WERI-Rb-1 (cell line): Measurements from ENCODE around the gene LRRC19.

Experiments
- DNase-seq: peaks from one replicate; pipeline ENCODE4 v3.0.0-alpha.2; 2020
- H3K27ac ChIP-seq: fragments of 250-450 bp; sonication (Bioruptor Pico); 2 replicates; pipeline ENCODE4 v1.5.1; 2020; ENCODE audit warnings: mild to moderate bottlenecking, moderate library complexity
- H3K27me3 ChIP-seq: fragments of 250-450 bp; sonication (Bioruptor Pico); 2 replicates; pipeline ENCODE4 v1.5.1; 2021; ENCODE audit warnings: mild to moderate bottlenecking, low read depth, moderate library complexity; ENCODE audit not compliant: insufficient read depth, severe bottlenecking
- H3K36me3 ChIP-seq: fragments of 250-450 bp; sonication (Bioruptor Pico); 2 replicates; pipeline ENCODE4 v1.5.1; 2020; ENCODE audit warnings: mild to moderate bottlenecking, moderate library complexity
- H3K4me3 ChIP-seq: 2 replicates; pipeline ENCODE4 v1.5.1; 2011; ENCODE audit warnings: low read depth, mild to moderate bottlenecking, control low read depth, low read length
- H3K9me3 ChIP-seq: fragments of 250-450 bp; sonication (Bioruptor Pico); 2 replicates; pipeline ENCODE4 v1.5.1; 2021; ENCODE audit warnings: mild to moderate bottlenecking, moderate library complexity; ENCODE audit not compliant: severe bottlenecking
- CTCF ChIP-seq: IDR thresholded peaks from 2 replicates; pipeline ENCODE4 v1.5.1; 2011; ENCODE audit warnings: low read depth, mild to moderate bottlenecking, control low read depth, inconsistent platforms, low read length

Gene LRRC19

GRCh38 chr9:27019589-27019988 is 14.1 kb upstream of the LRRC19 start:
- TF ChIP-seq CTCF, result no peak
- H3K27ac ChIP-seq, result no peak overlapping the region
- H3K36me3 ChIP-seq, result peaks cover 10% of the 10 kb centered on the region
- no peaks in the 10 kb centered on the region for H3K9me3 ChIP-seq
- H3K27me3 ChIP-seq, result no peaks in the 10 kb centered on the region
- no peak overlapping the region for H3K4me3 ChIP-seq
- no peak for DNase-seq

GRCh38 chr9:27003426-27004077 is 1.9 kb downstream of the LRRC19 start:
- H3K27me3 ChIP-seq, result no peaks in the 10 kb centered on the region
- no peaks in the 10 kb centered on the region for H3K9me3 ChIP-seq
- H3K36me3 ChIP-seq, result no peaks in the 10 kb centered on the region
- H3K4me3 ChIP-seq, result no peak overlapping the region
- no peak for TF ChIP-seq CTCF
- DNase-seq, result no peak
- H3K27ac ChIP-seq, result no peak overlapping the region

- no peak overlapping the region for H3K4me3 ChIP-seq
- H3K36me3 ChIP-seq, result no peaks in the 10 kb centered on the region
- no peak overlapping the region for H3K27ac ChIP-seq
- no peak for TF ChIP-seq CTCF
- H3K9me3 ChIP-seq, result no peaks in the 10 kb centered on the region
- H3K27me3 ChIP-seq, result no peaks in the 10 kb centered on the region
- DNase-seq, result no peak
Measured at GRCh38 chr9:26995810-26996209, 9.7 kb downstream of the LRRC19 start.

- no peak overlapping the region for H3K4me3 ChIP-seq
- H3K27ac ChIP-seq, result no peak overlapping the region
- no peaks in the 10 kb centered on the region for H3K9me3 ChIP-seq
- no peak for TF ChIP-seq CTCF
- H3K36me3 ChIP-seq, result peaks cover 10% of the 10 kb centered on the region
- no peaks in the 10 kb centered on the region for H3K27me3 ChIP-seq
- no peak for DNase-seq
Measured at GRCh38 chr9:26983340-26983739, 22.1 kb downstream of the LRRC19 start.

GRCh38 chr9:26975728-26976707 is 29.5 kb downstream of the LRRC19 start:
- H3K36me3 ChIP-seq, result no peaks in the 10 kb centered on the region
- TF ChIP-seq CTCF, result peak; percentile 70
- H3K4me3 ChIP-seq, result no peak overlapping the region
- no peaks in the 10 kb centered on the region for H3K27me3 ChIP-seq
- no peaks in the 10 kb centered on the region for H3K9me3 ChIP-seq
- peak; percentile 58 for DNase-seq
- H3K27ac ChIP-seq, result 0 out of 2 replicates have a peak overlapping the region, but pooled peaks have one; percentile 6
